Uterus (tissue), 4 donors: ENCODE measurements around the gene CLIP2. TPM values are rescaled to one million over a fixed set of nuclear protein-coding genes. Genes with fewer than 3 reads are reported as not detected.
A peak's percentile ranks its signal among the peaks of the same experiment; 100 is the strongest.

Experiments used
- DNase-seq, 2 donors: peaks; one replicate each; pipeline ENCODE4 v3.0.0-alpha.2; 2019 to 2020
- H3K27ac ChIP-seq, 2 donors: fragments of 200-600 bp; sonication (generic); 1 replicate in 1 of 2; 2 replicates in 1 of 2; pipeline ENCODE4 v1.5.1; 2016 to 2018
- H3K27me3 ChIP-seq, 2 donors: fragments of 200-600 bp; sonication (generic); one replicate each; pipeline ENCODE4 v1.5.1; 2018 to 2019; ENCODE audit warnings: control low read depth in 1 of 2
- H3K36me3 ChIP-seq, 2 donors: fragments of 200-600 bp; sonication (generic); one replicate each; pipeline ENCODE4 v1.5.1; 2019; ENCODE audit warnings: control low read depth in 1 of 2
- H3K4me1 ChIP-seq, 2 donors: fragments of 200-600 bp; sonication (generic); one replicate each; pipeline ENCODE4 v1.5.1; 2018 to 2019; ENCODE audit warnings: control low read depth in 1 of 2
- H3K4me3 ChIP-seq, 2 donors: fragments of 200-600 bp; sonication (generic); 1 replicate in 1 of 2; 2 replicates in 1 of 2; pipeline ENCODE4 v1.5.1; 2018 to 2019; ENCODE audit warnings: mild to moderate bottlenecking in 1 of 2
- H3K9me3 ChIP-seq, 2 donors: fragments of 200-600 bp; sonication (generic); one replicate each; pipeline ENCODE4 v1.5.1; 2019; ENCODE audit warnings: control low read depth in 1 of 2
- CTCF ChIP-seq, 4 experiments: fragments of 200-600 bp in 2 of 4; fragments of 450-650 bp in 2 of 4; sonication (generic) in 2 of 4; IDR thresholded peaks; one replicate each; pipeline ENCODE4 v1.5.1; 2016 to 2019; ENCODE audit warnings: antibody characterized with exemption in 4 of 4, mild to moderate bottlenecking in 2 of 4, moderate library complexity in 1 of 4
- POLR2A ChIP-seq, 2 donors: fragments of 450-650 bp; IDR thresholded peaks; one replicate each; pipeline ENCODE4 v1.6.1; 2016; ENCODE audit warnings: antibody characterized with exemption in 2 of 2, mild to moderate bottlenecking in 1 of 2, moderate library complexity in 1 of 2
- intact Hi-C: fragments of 100-400 bp; cut with DNase I; formaldehyde crosslinking; loops from one replicate; pipeline ENCODE4 v1.15.1; 2023; ENCODE audit warnings: low total_unique reads
- total RNA-seq, 4 donors: library from RNA; depleted of rRNA in 3 of 4; stranded (reverse); fragments of >200 nt in 3 of 4; gene quantifications; one replicate each; pipeline versions ENCODE4 v1.1.0 to v1.2.4, GENCODE V29; 2014 to 2023
- donor health status: DM: yes; HTN: yes; CAD: no.

The CLIP2 gene
- total RNA-seq, 4 donors from 2014 or later = 20.3 to 41.8 (median 28.4) TPM

GRCh38 chr7:74267756-74268565 lies 21.2 kb upstream of the CLIP2 start:
- Histone ChIP-seq H3K27ac (no peak overlapping the region), H3K4me1 (no peaks in the 10 kb centered on the region), H3K27me3 (no peaks in the 10 kb centered on the region), H3K36me3 (no peaks in the 10 kb centered on the region), H3K9me3 (no peaks in the 10 kb centered on the region), H3K4me3 (no peak overlapping the region)
- no peak for DNase-seq
- intact Hi-C loops = no loop called here
- TF ChIP-seq CTCF (IDR thresholded peaks at IDR 0.05) (no peak), POLR2A (IDR thresholded peaks at IDR 0.05) (no peak)

GRCh38 chr7:74269757-74270277 lies 19.4 kb upstream of the CLIP2 start:
- Histone ChIP-seq H3K9me3 (no peaks in the 10 kb centered on the region), H3K36me3 (no peaks in the 10 kb centered on the region), H3K4me1 (no peaks in the 10 kb centered on the region), H3K4me3 (peak overlapping the region; percentile 40 to 49), H3K27me3 (no peaks in the 10 kb centered on the region), H3K27ac (peak overlapping the region in 1 of 2 donors; percentile 3)
- DNase-seq = peak; percentile 44 to 64
- intact Hi-C loops = no loop called here
- no peak for TF ChIP-seq CTCF (IDR thresholded peaks at IDR 0.05)

- Histone ChIP-seq H3K4me3 (no peak overlapping the region), H3K4me1 (no peaks in the 10 kb centered on the region), H3K27ac (peak overlapping the region; percentile 80 to 88), H3K27me3 (no peaks in the 10 kb centered on the region), H3K9me3 (no peaks in the 10 kb centered on the region), H3K36me3 (no peaks in the 10 kb centered on the region)
- intact Hi-C loops = no loop called here
- TF ChIP-seq CTCF (IDR thresholded peaks at IDR 0.05) (no peak), POLR2A (IDR thresholded peaks at IDR 0.05) (no peak)
- no peak for DNase-seq
Observed at GRCh38 chr7:74271742-74272141, 17.5 kb upstream of the CLIP2 start.

GRCh38 chr7:74272305-74273038 lies 16.7 kb upstream of the CLIP2 start:
- TF ChIP-seq POLR2A (IDR thresholded peaks at IDR 0.05) = no peak
- TF ChIP-seq CTCF (IDR thresholded peaks at IDR 0.05) = no peak
- no peaks in the 10 kb centered on the region for H3K4me1 ChIP-seq
- intact Hi-C loops = no loop called here
- no peaks in the 10 kb centered on the region for H3K9me3 ChIP-seq
- peak; percentile 53 to 65 for DNase-seq
- H3K36me3 ChIP-seq = no peaks in the 10 kb centered on the region
- peak overlapping the region; percentile 80 to 88 for H3K27ac ChIP-seq
- H3K4me3 ChIP-seq = no peak overlapping the region
- H3K27me3 ChIP-seq = no peaks in the 10 kb centered on the region

GRCh38 chr7:74275401-74275881 lies 13.8 kb upstream of the CLIP2 start:
- Histone ChIP-seq H3K4me1 (peaks cover 0 to 3% of the 10 kb centered on the region in 2 donors), H3K27me3 (no peaks in the 10 kb centered on the region), H3K27ac (no peak overlapping the region), H3K9me3 (no peaks in the 10 kb centered on the region), H3K4me3 (no peak overlapping the region), H3K36me3 (no peaks in the 10 kb centered on the region)
- TF ChIP-seq POLR2A (IDR thresholded peaks at IDR 0.05) (no peak), CTCF (IDR thresholded peaks at IDR 0.05) (peak in 1 of 4 experiments; percentile 18)
- DNase-seq = no peak
- intact Hi-C loops = no loop called here
